Activated naive CD8-positive, alpha-beta T cell treated with anti-CD3 and anti-CD28 coated beads for 36 hours (primary cell): Measurements from ENCODE around the gene CCSER1. TPM values are rescaled to one million over a fixed set of nuclear protein-coding genes. Genes with fewer than 3 reads are reported as not detected.

ENCODE experiments used
- DNase-seq: peaks from one replicate; pipeline ENCODE4 v3.0.0; 2021
- H3K27ac Mint-ChIP-seq: one replicate; pipeline ENCODE4 v1.8.0; 2022; ENCODE audit warnings: mild to moderate bottlenecking, moderate library complexity, mixed read lengths
- H3K27me3 Mint-ChIP-seq: one replicate; pipeline ENCODE4 v1.8.0; 2022; ENCODE audit warnings: mild to moderate bottlenecking, mixed read lengths
- H3K36me3 Mint-ChIP-seq: one replicate; pipeline ENCODE4 v1.8.0; 2021; ENCODE audit warnings: mild to moderate bottlenecking, mixed read lengths
- H3K4me1 Mint-ChIP-seq: one replicate; pipeline ENCODE4 v1.8.0; 2021; ENCODE audit warnings: mixed read lengths
- H3K4me3 Mint-ChIP-seq: one replicate; pipeline ENCODE4 v1.8.0; 2022; ENCODE audit warnings: mild to moderate bottlenecking, moderate library complexity, mixed read lengths
- H3K9me3 Mint-ChIP-seq: one replicate; pipeline ENCODE4 v1.8.0; 2022; ENCODE audit warnings: mixed read lengths
- total RNA-seq, 2 experiments: library from RNA; stranded (reverse); gene quantifications; one replicate each; pipeline ENCODE4 v1.2.3, GENCODE V29; 2021

The CCSER1 gene
- total RNA-seq, 2 experiments from 2014 or later: 0.29 to 0.42 TPM

- no peak overlapping the region for H3K27ac Mint-ChIP-seq
- H3K4me1 Mint-ChIP-seq: no peaks in the 10 kb centered on the region
- H3K27me3 Mint-ChIP-seq: no peaks in the 10 kb centered on the region
- H3K9me3 Mint-ChIP-seq: no peaks in the 10 kb centered on the region
- H3K36me3 Mint-ChIP-seq: no peaks in the 10 kb centered on the region
- no peak for DNase-seq
- H3K4me3 Mint-ChIP-seq: no peak overlapping the region
These were observed 32.0 kb downstream of the CCSER1 start for GRCh38 chr4:90159193-90159592.

- no peaks in the 10 kb centered on the region for H3K36me3 Mint-ChIP-seq
- H3K27me3 Mint-ChIP-seq: no peaks in the 10 kb centered on the region
- no peak overlapping the region for H3K4me3 Mint-ChIP-seq
- H3K9me3 Mint-ChIP-seq: no peaks in the 10 kb centered on the region
- H3K4me1 Mint-ChIP-seq: no peaks in the 10 kb centered on the region
- no peak for DNase-seq
- H3K27ac Mint-ChIP-seq: no peak overlapping the region
These were observed 32.9 kb downstream of the CCSER1 start for GRCh38 chr4:90160044-90160443.

DNA sequence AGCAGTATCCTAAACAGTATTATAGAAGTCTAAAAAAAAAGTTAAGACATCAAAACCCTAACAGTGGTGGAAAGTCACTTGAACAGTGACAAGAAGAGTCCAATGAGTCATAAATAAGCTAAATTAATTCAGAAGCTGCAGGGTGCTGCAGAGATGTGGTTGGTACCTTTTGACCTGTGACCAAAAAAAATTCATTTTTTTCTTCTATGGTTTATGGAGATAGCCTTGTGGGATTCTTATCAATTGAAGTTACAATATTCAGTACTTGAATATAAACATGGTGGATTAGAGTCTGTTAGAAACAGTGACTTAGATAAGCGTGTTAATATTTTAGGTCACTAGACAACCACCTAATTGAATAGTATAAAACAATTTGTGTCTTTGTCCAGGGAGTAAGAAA lies 35.4 kb downstream of the CCSER1 start:
- DNase-seq: no peak
- Mint-ChIP-seq H3K4me1 (no peaks in the 10 kb centered on the region), H3K4me3 (no peak overlapping the region), H3K9me3 (no peaks in the 10 kb centered on the region), H3K27me3 (no peaks in the 10 kb centered on the region), H3K27ac (no peak overlapping the region), H3K36me3 (no peaks in the 10 kb centered on the region)

- no peak overlapping the region for H3K27ac Mint-ChIP-seq
- DNase-seq: no peak
- no peaks in the 10 kb centered on the region for H3K4me1 Mint-ChIP-seq
- no peaks in the 10 kb centered on the region for H3K36me3 Mint-ChIP-seq
- H3K27me3 Mint-ChIP-seq: no peaks in the 10 kb centered on the region
- H3K4me3 Mint-ChIP-seq: no peak overlapping the region
- H3K9me3 Mint-ChIP-seq: no peaks in the 10 kb centered on the region
These were observed 36.7 kb downstream of the CCSER1 start for GRCh38 chr4:90163872-90164271.

- no peaks in the 10 kb centered on the region for H3K36me3 Mint-ChIP-seq
- no peak overlapping the region for H3K4me3 Mint-ChIP-seq
- no peaks in the 10 kb centered on the region for H3K4me1 Mint-ChIP-seq
- no peaks in the 10 kb centered on the region for H3K27me3 Mint-ChIP-seq
- no peak for DNase-seq
- H3K27ac Mint-ChIP-seq: no peak overlapping the region
- peaks cover 2% of the 10 kb centered on the region for H3K9me3 Mint-ChIP-seq
These were observed 38.7 kb downstream of the CCSER1 start for GRCh38 chr4:90165883-90166282.

DNA sequence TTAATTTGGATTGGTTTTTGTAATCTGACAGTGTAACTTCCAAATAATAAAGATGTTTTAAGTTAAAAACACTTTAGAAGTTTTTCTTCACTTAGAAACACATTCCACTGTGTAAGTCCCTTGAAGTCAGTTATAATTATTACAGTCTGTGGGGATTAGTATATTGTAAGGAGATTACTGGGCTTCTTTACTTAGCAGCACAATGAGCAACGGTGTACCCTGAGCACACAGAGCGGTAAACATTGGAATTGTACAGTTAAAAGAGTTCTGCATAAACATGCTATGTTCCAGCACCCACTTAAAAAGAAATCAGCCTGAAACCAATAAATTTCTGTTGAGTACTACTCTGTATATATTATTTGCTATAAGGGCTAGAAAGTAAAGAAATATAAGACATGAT lies 44.3 kb downstream of the CCSER1 start:
- no peak overlapping the region for H3K27ac Mint-ChIP-seq
- H3K27me3 Mint-ChIP-seq: no peaks in the 10 kb centered on the region
- no peak for DNase-seq
- peaks cover 2% of the 10 kb centered on the region for H3K9me3 Mint-ChIP-seq
- no peak overlapping the region for H3K4me3 Mint-ChIP-seq
- no peaks in the 10 kb centered on the region for H3K4me1 Mint-ChIP-seq
- no peaks in the 10 kb centered on the region for H3K36me3 Mint-ChIP-seq

GRCh38 chr4:90174621-90175023 lies 47.4 kb downstream of the CCSER1 start:
- peaks cover 2% of the 10 kb centered on the region for H3K9me3 Mint-ChIP-seq
- no peaks in the 10 kb centered on the region for H3K36me3 Mint-ChIP-seq
- no peak overlapping the region for H3K4me3 Mint-ChIP-seq
- no peak overlapping the region for H3K27ac Mint-ChIP-seq
- H3K4me1 Mint-ChIP-seq: no peaks in the 10 kb centered on the region
- H3K27me3 Mint-ChIP-seq: no peaks in the 10 kb centered on the region
- no peak for DNase-seq

GRCh38 chr4:90181644-90182043 lies 54.5 kb downstream of the CCSER1 start:
- Mint-ChIP-seq H3K27me3 (no peaks in the 10 kb centered on the region), H3K4me3 (no peak overlapping the region), H3K36me3 (no peaks in the 10 kb centered on the region), H3K27ac (no peak overlapping the region), H3K9me3 (no peaks in the 10 kb centered on the region), H3K4me1 (no peaks in the 10 kb centered on the region)
- DNase-seq: no peak

- H3K36me3 Mint-ChIP-seq: no peaks in the 10 kb centered on the region
- no peaks in the 10 kb centered on the region for H3K9me3 Mint-ChIP-seq
- DNase-seq: no peak
- no peaks in the 10 kb centered on the region for H3K27me3 Mint-ChIP-seq
- H3K4me1 Mint-ChIP-seq: no peaks in the 10 kb centered on the region
- no peak overlapping the region for H3K4me3 Mint-ChIP-seq
- H3K27ac Mint-ChIP-seq: no peak overlapping the region
These were observed 56.1 kb downstream of the CCSER1 start for GRCh38 chr4:90183254-90183653.

DNA sequence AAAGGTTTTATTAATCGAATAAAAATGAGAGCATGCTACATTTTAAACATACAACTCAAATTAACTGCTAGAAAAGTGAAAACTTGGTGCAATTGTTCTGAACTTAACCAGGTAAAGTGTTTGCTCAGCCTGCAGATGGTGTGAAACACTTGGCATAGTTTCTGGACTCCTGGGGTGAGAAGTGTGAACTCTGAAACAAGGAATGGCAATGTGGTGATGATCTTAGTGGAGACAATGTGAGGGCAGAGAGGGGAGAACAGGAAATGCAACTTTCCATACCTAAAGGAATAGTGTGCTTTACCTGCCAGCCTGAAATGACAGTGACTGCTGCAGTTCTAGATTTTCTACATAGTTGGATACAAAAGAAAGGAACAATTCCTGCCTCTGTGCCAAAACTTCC lies 57.4 kb downstream of the CCSER1 start:
- Mint-ChIP-seq H3K4me3 (no peak overlapping the region), H3K36me3 (no peaks in the 10 kb centered on the region), H3K27me3 (no peaks in the 10 kb centered on the region), H3K4me1 (no peaks in the 10 kb centered on the region), H3K27ac (no peak overlapping the region), H3K9me3 (no peaks in the 10 kb centered on the region)
- DNase-seq: no peak

- H3K4me3 Mint-ChIP-seq: no peak overlapping the region
- no peak for DNase-seq
- H3K27ac Mint-ChIP-seq: no peak overlapping the region
- H3K27me3 Mint-ChIP-seq: no peaks in the 10 kb centered on the region
- no peaks in the 10 kb centered on the region for H3K36me3 Mint-ChIP-seq
- no peaks in the 10 kb centered on the region for H3K9me3 Mint-ChIP-seq
- H3K4me1 Mint-ChIP-seq: no peaks in the 10 kb centered on the region
These were observed 58.2 kb downstream of the CCSER1 start for GRCh38 chr4:90185416-90185815.

GRCh38 chr4:90186229-90186628 lies 59.0 kb downstream of the CCSER1 start:
- H3K4me3 Mint-ChIP-seq: no peak overlapping the region
- no peak for DNase-seq
- no peaks in the 10 kb centered on the region for H3K4me1 Mint-ChIP-seq
- H3K27ac Mint-ChIP-seq: no peak overlapping the region
- no peaks in the 10 kb centered on the region for H3K36me3 Mint-ChIP-seq
- no peaks in the 10 kb centered on the region for H3K27me3 Mint-ChIP-seq
- H3K9me3 Mint-ChIP-seq: no peaks in the 10 kb centered on the region

- no peaks in the 10 kb centered on the region for H3K27me3 Mint-ChIP-seq
- DNase-seq: no peak
- H3K4me3 Mint-ChIP-seq: no peak overlapping the region
- H3K9me3 Mint-ChIP-seq: no peaks in the 10 kb centered on the region
- H3K4me1 Mint-ChIP-seq: no peaks in the 10 kb centered on the region
- no peak overlapping the region for H3K27ac Mint-ChIP-seq
- H3K36me3 Mint-ChIP-seq: no peaks in the 10 kb centered on the region
These were observed 60.1 kb downstream of the CCSER1 start for GRCh38 chr4:90187148-90187884.

- no peak for DNase-seq
- H3K27me3 Mint-ChIP-seq: no peaks in the 10 kb centered on the region
- no peak overlapping the region for H3K27ac Mint-ChIP-seq
- H3K4me1 Mint-ChIP-seq: no peaks in the 10 kb centered on the region
- H3K36me3 Mint-ChIP-seq: no peaks in the 10 kb centered on the region
- H3K9me3 Mint-ChIP-seq: no peaks in the 10 kb centered on the region
- no peak overlapping the region for H3K4me3 Mint-ChIP-seq
These were observed 62.0 kb downstream of the CCSER1 start for GRCh38 chr4:90189178-90189577.

GRCh38 chr4:90189946-90190345 lies 62.8 kb downstream of the CCSER1 start:
- no peaks in the 10 kb centered on the region for H3K27me3 Mint-ChIP-seq
- DNase-seq: no peak

GRCh38 chr4:90190525-90190924 lies 63.3 kb downstream of the CCSER1 start:
- H3K36me3 Mint-ChIP-seq: no peaks in the 10 kb centered on the region
- no peaks in the 10 kb centered on the region for H3K9me3 Mint-ChIP-seq
- H3K4me1 Mint-ChIP-seq: no peaks in the 10 kb centered on the region
- no peaks in the 10 kb centered on the region for H3K27me3 Mint-ChIP-seq
- no peak for DNase-seq
- no peak overlapping the region for H3K4me3 Mint-ChIP-seq
- no peak overlapping the region for H3K27ac Mint-ChIP-seq

More at GRCh38 chr4:90189946-90190345, 62.8 kb downstream of the CCSER1 start:
- H3K4me3 Mint-ChIP-seq: no peak overlapping the region
- no peaks in the 10 kb centered on the region for H3K36me3 Mint-ChIP-seq
- H3K9me3 Mint-ChIP-seq: no peaks in the 10 kb centered on the region
- no peaks in the 10 kb centered on the region for H3K4me1 Mint-ChIP-seq
- no peak overlapping the region for H3K27ac Mint-ChIP-seq
